ENCODE data around the gene PPP1R9A.

PPP1R9A gene

DNA sequence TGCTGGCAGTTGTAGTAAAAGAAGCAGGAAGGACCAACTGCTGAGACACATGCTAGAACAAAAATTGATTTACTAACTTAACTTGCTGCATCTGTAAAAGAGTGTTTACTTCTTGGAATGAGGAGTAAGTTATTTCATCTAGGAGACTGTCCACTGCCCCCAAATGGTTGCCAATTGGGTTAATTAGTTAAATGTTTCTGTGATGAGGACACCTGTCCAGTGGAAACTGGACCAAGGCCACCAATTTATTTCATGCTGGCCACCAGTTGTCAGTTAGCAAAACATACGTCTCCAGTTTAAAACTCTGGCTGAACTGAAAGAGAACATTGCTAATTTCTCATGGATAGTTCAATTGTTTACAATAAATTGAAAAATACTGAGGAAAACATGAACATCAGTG, 191.7 kb downstream of the PPP1R9A start:
- DNase-seq (ENCODE audit: low read depth): no peak

DNA sequence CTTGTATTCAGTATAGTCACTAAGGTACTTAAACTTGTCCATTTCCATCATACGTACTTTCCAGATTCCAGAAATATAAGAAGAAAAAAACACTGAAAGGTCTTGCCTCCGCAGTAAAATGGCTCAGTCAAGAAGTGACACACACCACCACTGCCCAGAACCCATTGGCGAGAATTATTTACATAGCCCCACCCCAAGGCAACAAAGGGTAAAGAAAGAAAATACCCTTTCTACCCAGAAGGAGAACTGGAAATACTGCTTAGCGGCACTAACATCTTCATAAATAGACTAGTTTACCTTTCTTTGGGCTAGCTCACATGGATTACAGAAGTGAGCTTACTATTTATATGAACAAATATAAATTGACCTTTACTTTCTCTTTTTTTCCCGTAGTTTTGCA, 194.0 kb downstream of the PPP1R9A start:
- no peak for DNase-seq (ENCODE audit: low read depth)

DNA sequence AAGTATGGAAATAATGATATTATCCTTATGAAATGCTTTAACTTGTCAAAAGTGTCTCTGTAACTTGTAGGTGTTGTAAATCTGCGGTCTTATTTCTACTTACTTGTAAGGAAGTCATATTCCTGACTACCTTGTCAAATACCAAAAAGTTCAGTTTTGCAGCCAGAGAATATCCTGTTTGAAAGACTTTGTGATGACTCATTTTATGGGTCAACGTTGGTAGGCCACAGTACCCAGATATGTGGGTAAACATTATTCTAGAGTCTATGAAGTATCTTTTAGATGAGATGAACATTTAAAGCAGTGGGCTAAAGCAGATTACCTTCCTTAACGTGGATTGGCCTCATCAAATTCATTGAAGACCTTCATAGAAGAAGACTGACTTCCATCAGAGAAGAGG, 195.3 kb downstream of the PPP1R9A start:
- DNase-seq (ENCODE audit: low read depth): no peak

DNA sequence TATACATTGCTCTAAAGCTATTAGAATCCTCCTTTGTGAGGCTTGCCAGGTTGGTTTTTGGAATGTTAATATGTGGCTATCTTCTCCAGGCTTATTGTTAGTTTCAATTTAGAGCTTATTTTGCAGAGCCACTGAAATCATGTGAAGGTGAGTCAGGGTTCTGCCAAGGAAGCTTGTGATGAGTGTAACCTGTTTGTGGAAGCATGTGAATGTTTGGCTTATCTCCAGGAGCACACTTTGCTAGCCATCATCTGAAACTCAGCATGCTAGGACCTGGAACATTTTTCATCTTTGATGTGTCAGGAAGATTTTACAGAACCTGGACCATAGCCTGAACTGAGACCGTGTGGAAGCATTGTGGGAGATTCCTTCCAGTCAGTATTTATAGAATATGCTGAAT, 197.3 kb downstream of the PPP1R9A start:
- no peak for DNase-seq (ENCODE audit: low read depth)

DNA sequence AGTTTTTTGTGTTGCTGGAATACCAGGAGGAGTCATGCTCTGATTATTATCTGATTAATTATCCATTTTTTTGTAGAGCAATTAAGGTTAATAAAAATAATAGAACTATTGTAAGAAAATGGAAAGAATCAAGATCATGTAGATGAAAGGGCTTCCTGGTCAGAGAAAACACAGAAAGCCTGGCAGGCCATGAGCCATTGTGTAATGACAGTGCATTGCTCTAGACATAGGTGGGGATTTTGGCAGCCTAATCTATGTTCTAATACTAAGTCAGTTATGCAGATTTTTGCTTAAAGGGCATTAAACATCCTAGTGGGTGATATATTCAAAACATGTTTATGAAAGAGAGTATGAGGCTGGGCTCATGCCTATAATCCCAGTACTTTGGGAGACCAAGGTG, 198.2 kb downstream of the PPP1R9A start:
- no peak for DNase-seq (ENCODE audit: low read depth)

DNA sequence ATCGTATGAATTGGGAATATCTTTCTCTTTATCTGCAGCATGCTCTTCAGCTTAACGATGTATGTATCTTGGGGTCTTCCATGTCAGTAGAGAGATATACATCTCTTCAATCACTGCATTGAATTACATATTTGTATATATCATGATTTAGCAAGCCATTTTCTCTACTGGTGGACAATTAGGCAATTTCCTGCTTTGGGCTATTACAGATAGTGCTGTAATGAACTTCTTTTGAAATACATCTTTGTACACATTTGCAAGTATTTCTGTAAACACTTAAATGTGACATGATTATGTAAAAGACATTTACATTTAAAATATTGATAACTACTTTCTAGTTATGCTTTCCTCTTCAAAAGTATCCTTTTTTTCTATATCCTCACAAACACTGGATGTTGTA, 199.0 kb downstream of the PPP1R9A start:
- no peak for DNase-seq (ENCODE audit: low read depth)

DNA sequence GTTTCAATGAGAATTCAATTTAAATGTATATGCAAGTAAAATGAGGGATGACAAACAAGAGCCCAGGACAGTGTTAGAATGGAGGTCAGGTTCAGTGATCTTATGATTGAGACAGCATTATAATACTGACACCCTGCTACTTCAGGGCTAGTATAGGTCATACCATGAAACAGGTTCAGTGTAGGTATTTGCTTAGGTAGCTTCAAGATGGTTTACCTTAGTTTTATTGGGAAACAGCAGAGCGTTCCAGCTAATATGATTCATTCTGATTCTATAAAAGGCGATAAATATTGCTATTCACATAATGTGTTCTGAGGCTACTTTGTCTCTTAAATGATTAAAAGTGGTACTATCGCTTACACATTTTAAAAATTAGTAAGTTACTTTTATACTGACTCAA, 203.3 kb downstream of the PPP1R9A start:
- no peak for DNase-seq (ENCODE audit: low read depth)

DNA sequence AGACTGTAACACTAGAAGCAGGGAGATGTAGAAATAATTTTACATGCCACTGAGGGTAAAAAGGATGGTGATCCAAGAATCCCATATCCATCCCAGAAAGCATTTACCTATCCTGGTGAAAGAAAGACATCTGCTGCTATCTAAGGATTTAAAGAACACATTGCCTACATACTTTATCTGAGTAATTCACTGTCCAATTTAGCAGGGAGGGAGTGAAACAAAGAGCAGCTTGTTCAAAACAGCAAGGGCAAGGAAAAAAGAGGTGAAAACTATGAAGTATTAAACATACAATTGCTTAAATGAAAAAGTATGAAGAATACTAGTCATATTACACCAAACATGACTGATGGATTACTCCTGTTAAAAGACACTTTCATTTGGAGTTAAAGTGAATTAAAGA, 206.2 kb downstream of the PPP1R9A start:
- DNase-seq (ENCODE audit: low read depth): no peak

DNA sequence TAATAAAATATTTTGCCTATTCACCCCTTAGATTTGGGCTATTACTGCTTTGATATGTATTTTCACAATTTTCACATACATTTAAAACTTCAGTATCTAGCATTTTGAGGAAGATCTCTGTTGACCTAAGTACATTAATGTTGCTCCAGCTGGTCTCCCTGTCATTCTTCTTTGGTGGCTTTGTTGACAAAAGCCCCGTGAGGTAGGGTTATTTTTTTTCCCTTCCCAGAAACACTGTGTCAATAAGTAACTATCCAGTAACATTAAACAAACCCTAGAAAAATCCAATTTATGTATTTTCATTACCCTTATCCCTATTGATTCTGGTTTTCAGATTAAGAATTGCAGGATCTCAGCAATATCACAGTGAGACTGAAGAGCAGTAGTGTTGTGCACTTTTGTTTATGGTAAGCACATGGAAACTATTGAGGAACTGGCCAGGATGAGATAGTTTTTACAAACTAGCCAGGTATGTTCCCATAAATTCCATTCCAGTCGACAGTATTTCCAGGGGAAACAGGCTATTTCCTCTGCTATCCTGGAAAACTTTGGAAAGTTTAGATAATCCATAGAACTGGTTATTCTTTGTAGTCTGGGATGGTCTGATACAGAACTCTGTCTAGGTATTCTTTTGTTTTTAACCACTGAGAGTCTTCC, 218.8 kb downstream of the PPP1R9A start:
- DNase-seq (ENCODE audit: low read depth): no peak

DNA sequence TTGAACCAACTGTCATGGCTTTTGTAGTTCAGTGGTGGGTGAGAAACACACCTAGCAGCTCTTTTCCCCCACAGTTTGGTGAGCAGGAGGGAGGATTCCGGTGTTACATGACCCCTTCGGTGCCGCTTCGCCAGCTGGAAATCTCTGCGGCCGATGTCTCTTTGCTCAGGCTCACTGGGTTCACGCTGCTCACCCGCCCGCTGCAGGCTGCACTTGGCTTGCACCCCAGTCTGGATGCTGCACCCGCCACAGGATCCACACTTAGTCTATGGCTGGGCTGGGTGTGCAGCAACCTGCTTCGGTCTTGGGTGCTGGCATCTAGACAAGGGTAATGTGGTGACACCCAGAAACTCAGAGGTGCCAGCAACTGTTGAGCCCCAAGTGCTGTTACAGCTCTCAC, 225.1 kb downstream of the PPP1R9A start:
- no peak for DNase-seq (ENCODE audit: low read depth)

DNA sequence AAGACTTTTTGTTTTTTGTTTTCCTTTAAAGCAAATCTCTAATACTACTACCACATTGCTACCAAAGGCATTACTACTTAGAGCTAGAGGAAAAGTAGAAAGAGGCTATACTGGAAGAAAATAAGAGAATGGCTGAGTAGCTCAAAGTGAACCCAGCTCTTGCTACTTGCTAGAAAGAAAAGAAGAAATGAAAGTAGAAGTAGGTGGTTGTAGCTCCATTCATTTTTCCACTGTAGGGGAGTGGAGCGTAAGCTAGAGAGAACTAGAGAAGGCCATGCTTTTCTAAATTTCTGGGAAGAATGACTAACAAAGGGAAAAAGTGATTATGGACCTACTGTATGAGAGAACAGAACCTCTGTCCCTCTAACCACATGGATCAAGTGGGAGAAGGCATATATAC, 232.5 kb downstream of the PPP1R9A start:
- DNase-seq (ENCODE audit: low read depth): no peak

DNA sequence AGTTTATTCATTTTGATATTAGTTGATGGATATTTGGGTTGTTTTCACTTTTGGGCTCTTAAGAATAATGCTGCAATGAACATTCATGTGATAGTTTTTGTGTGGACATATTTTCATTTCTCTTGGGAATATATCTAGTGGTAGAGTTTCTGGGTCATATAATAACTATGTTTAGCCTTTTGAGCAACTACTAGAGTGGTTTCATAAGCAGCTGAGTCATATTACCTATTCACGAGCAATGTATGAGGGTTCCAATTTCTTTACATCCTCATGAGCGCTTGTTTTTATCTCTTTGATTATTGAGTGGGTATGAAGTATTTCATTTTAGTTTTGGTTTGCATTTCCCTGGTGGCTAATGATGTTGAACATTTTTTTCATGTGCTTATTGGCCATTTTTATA, 234.4 kb downstream of the PPP1R9A start:
- no peak for DNase-seq (ENCODE audit: low read depth)

DNA sequence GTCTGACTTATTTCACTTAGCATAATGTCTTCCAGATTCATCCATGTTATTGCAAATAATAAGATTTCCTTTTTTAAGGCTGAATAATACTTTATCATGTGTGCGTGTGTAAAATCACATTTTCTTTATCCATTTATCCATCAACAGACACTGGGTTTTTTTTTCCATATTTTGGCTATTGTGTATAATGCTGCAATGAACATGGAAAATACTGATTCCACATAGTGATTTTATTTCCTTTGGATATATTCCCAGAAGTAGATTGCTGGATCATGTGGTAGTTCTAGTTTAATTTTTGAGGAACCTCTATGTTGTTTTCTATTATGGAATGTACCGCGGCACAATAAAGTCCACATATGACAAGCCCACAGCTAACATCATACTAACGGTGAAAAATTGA, 236.9 kb downstream of the PPP1R9A start:
- DNase-seq (ENCODE audit: low read depth): no peak

DNA sequence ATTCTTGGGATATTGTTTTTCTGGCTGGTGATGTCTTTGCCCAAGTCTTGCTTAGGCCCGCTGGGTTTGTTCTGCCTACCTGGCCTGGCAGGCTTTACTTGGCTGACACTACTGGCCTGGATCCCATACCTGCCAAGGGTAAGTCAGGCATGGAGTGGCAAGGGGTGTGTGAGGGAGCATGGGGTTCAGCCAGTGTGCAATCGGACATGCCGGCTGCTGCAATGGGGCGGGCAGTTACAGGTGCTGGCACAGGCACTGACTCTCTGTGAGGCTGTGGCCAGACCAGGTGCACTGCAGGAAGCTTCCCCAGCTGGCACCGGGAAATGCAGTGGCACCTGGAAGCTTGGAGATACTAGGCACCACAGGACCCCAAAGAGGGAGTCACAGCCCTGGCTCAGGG, 248.6 kb downstream of the PPP1R9A start:
- DNase-seq (ENCODE audit: low read depth): no peak

DNA sequence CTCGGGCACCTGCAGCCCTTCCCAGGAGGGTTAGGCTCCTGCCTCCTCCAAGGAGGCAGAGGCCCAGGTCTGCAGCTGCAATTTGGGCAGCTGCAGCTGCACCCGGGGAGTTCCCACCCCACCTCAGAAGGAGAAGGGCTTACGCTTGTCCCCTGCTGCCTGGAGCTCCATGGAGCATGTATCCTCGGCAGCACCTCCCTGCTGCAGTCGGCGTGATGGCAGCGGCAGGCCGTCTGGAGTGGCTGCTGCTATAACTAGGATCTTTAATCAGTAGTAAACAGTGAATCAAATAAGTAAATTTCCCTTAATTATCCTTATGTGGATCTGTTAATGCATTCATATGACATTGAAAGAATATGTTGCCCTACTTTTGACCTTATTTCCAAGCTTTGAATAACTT, 250.0 kb downstream of the PPP1R9A start:
- no peak for DNase-seq (ENCODE audit: low read depth)

DNA sequence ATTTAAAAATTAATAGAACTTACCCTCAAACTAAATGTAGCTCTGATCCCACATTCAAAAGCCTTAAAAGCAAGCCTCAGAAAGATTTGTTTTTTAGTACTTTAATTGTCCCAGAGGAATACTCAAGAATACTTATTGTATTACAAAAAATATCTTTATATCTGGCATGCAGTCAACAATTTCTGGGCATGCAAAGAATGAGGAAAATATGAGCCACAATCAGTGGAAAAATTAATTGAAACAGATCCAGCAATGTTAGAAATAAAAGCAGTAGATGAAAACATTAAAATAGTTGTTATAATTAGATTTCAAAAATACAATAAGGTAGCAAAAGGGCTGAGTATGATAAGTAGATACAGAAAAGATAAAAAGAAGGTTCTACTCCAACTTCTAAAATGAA, 262.3 kb downstream of the PPP1R9A start:
- DNase-seq (ENCODE audit: low read depth): no peak

DNA sequence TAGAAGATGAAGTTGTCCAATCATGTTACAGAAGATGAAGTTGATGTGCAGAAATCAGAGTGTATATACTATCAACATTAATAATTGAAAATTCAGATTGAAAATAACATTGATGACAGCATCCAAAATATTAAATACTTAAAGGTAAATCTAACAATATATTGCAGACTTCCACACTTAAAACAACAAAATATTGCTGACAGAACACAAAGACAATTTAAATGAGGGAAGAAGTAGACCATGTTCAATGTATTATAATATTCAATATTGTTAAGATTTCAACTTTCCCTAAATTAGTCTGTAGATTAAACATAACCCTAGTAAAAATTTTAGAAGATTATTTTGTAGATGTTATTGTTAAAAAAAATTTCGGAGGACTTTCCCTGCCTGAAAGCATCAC, 265.0 kb downstream of the PPP1R9A start:
- DNase-seq (ENCODE audit: low read depth): no peak

DNA sequence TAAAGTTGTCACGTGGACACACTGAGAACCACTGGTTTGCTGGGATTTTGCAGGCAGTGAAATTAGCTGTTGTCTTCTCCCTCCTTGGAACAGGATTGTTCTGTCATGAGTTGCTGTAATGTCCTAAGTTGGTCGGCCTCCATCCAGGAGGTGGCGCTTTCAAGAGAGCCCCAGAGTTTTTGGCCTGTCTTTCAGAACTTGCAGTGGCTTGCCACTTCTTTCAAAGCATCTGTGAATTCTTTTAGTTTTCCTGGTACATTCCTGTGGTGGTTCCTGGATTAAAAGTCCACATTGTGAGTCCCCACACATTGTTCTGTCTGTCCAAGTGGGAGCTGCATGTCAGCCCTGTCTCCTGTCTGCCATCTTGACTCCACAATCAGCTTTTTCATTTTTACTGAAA, 283.1 kb downstream of the PPP1R9A start:
- DNase-seq (ENCODE audit: low read depth): no peak

DNA sequence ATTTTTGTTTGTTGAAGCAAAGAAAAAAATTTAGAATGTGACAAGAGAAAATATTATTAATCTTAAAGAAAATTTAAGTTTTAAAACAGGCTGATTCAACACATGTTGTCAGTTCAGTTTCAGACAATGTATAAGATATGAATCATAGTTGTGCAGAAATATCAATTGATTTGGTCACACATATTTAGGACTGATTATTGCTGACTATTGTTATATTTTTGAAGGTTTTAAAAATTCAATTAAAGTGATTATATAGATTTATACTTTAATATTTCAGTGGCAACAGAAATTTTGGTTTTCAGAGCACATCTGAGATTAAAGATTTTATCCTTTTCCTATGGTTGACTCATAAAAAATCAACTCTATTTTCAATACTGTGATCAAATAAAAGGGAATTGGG, 284.4 kb downstream of the PPP1R9A start:
- DNase-seq (ENCODE audit: low read depth): no peak

DNA sequence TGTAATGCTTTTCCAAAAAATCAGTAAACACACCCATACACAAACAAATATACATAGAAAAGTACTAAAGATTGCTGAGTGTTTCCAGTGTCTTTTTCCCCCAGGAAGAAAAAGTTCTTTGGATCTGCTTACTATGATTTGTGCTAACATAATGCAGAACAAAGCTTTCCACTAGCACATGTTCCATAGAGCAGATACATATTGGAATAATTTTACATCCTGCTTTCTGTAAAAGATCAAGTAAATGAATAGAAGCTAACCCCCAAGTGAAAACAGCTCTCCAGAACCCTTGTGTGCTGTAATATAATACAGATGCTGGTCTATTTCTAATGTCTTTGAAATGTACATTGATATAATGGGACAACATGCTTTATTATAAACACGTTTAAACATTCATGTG, 291.5 kb downstream of the PPP1R9A start:
- DNase-seq (ENCODE audit: low read depth): no peak

DNA sequence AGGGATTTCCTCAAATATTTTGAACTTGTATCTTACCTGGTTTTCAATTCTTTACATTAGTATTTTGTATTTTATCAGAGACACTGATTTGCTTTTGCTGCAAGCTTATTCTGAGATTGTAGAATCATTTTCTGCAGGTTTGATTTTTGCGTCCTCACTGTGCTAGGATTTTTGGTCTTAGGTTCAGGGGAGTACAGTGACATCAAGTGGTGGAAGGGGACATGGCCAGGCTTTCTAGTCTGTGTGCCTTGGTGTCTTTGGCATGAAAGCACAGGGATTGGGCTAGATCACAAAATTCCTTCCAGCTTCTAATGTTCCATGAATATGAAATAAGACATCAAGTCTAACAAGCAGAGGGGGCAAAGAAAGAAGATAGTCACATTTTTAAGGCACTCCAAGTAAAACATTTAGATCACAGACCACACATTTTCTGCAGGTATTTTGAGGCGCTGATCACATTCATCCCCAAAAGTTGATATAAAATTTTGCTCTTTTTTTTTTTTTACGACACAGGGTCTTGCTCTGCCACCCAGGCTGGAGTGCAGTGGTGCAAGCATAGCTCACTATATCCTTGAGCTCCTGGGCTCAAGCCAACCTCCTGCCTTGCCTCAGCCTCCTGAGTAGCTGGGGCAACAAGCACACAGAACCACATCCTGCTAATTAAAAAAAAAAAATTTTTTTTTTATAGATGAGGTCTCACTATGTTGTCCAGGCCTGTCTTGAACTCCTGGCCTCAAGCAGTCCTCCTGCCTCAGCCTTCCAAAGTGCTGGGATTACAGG, 292.6 kb downstream of the PPP1R9A start:
- no peak for DNase-seq (ENCODE audit: low read depth)

DNA sequence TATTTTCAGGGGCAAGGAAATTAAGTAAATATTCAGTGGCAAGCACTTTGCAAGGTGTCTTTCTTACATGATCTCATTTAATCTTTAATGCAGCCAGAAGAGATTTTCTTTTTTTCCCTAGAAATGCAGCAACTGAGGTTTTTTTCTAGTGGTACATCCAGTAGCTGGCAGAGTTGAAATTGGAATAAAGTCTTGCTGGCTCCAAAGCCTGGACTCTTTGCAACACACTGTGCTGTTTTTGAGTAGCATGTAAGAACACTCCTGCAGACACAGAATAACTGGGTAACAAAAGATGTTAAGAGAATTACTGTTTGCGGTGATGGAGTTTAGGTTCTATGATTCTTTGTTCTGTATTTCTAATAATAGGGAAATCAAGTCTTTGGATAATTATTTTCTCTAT, 293.3 kb downstream of the PPP1R9A start:
- no peak for DNase-seq (ENCODE audit: low read depth)

DNA sequence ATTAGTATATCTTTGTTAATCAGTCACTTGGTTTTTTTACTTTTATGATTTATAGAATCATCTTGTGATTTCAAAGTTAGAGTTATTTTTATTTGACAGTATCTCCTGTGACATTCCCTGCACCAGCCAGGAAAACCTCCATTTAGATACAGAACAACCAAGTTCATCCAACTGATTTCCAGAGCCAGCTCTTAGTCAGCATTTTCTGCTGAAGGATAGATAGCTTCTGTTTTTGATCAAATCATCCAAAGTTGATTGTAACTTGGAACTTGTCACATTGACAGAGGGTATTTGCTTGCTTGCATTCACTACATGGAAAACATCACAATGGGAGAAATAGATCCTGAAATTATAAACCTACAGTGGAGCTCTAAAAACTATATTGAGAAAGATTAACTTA, 294.3 kb downstream of the PPP1R9A start:
- DNase-seq (ENCODE audit: low read depth): no peak

DNA sequence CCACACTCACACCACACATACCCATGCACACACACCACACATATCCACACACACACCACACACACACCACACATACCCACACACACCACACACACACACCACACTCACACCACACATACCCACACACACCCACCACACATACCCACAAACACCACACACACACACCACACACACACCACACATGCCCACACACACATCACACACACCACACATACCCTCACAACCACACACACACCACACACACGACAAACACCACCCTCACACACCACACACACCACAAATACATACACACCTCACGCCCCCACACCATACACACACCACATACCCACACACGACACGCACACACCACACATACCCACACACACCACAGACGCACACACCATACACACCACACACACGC, 297.2 kb downstream of the PPP1R9A start:
- DNase-seq (ENCODE audit: low read depth): no peak
